Measurements from ENCODE around the gene SEMA4D. TPM values are rescaled to one million over a fixed set of nuclear protein-coding genes. Genes with fewer than 3 reads are reported as not detected.

Gene SEMA4D
- total and polyA plus RNA-seq, 9 of the 15 experiments (the other 6 are each of a cell fraction or from before 2014, with no cell fraction given), result 0.38 to 5.1 (median 1.8) TPM

GRCh38 chr9:89376286-89376685 lies 121.6 kb downstream of the SEMA4D start (continued):
- TF ChIP-seq ZBTB40 (IDR thresholded peaks at IDR 0.05) (peak; percentile 73; the same call in 1 of the 2 replicates), ZBTB40 (CRISPR knock-in tag; IDR thresholded peaks at IDR 0.05) (0 out of 2 replicates have a peak, but pooled peaks have one; percentile 16), ATF3 (IDR thresholded peaks at IDR 0.05) (no peak), ATF3 (CRISPR knock-in tag; conservative IDR thresholded peaks at IDR 0.05) (no peak), ILF3 (IDR thresholded peaks at IDR 0.05; ENCODE audit: borderline replicate concordance) (no peak), ZNF121 (CRISPR knock-in tag; conservative IDR thresholded peaks at IDR 0.05) (no peak), ZBTB26 (CRISPR knock-in tag; IDR thresholded peaks at IDR 0.05) (no peak), TEAD2 (tag; IDR thresholded peaks at IDR 0.05) (no peak)

Measured in K562 (cell line).